SK-N-SH treated with all-trans-retinoic acid at 6 μM for 48 hours (cell line): ENCODE results near the gene CEP95.
A peak's percentile ranks its signal among the peaks of the same experiment; 100 is the strongest.
"Not testable (repeated sequence)": the region's sequence is repeated elsewhere in the genome, so short reads cannot be mapped to it uniquely, and the experiment has no call there.

Experiments used
- ATAC-seq: fragments of 200-7000 bp; cut with Tn5 transposase; 3 replicates; pipeline ENCODE4 v1.9.1; 2020; ENCODE audit warnings: mild to moderate bottlenecking, moderate library complexity
- ARNTL ChIP-seq: fragments of 450-650 bp; formaldehyde crosslinking; IDR thresholded peaks from 2 replicates; pipeline ENCODE4 v1.5.0; 2020; ENCODE audit warnings: low read depth, mild to moderate bottlenecking, moderate library complexity, borderline replicate concordance
- ESRRG ChIP-seq: fragments of 250-450 bp; sonication (Bioruptor Pico); IDR thresholded peaks from 2 replicates; pipeline ENCODE4 v1.6.1; 2021; ENCODE audit warnings: mild to moderate bottlenecking
- ISL1 ChIP-seq: fragments of 250-450 bp; sonication (Bioruptor Pico); IDR thresholded peaks from 2 replicates; pipeline ENCODE4 v2.1.2; 2022; ENCODE audit warnings: mild to moderate bottlenecking, moderate library complexity
- PPARA ChIP-seq: fragments of 250-450 bp; sonication (Bioruptor Pico); IDR thresholded peaks from 2 replicates; pipeline ENCODE4 v1.5.0; 2020; ENCODE audit warnings: mild to moderate bottlenecking, borderline replicate concordance
- RARB ChIP-seq: fragments of 250-450 bp; sonication (Bioruptor Pico); IDR thresholded peaks from 2 replicates; pipeline ENCODE4 v1.8.0; 2021; ENCODE audit warnings: mild to moderate bottlenecking, moderate library complexity
- SNAI2 ChIP-seq: fragments of 250-450 bp; sonication (Bioruptor Pico); IDR thresholded peaks from 2 replicates; pipeline ENCODE4 v1.5.0; 2020; ENCODE audit warnings: mild to moderate bottlenecking, moderate library complexity
- TCF4 ChIP-seq: fragments of 250-450 bp; sonication (Bioruptor Pico); IDR thresholded peaks from 2 replicates; pipeline ENCODE4 v1.8.0; 2021; ENCODE audit warnings: mild to moderate bottlenecking, moderate library complexity, borderline replicate concordance
- ZC3H10 ChIP-seq: fragments of 250-450 bp; sonication (Bioruptor Pico); IDR thresholded peaks from 2 replicates; pipeline ENCODE4 v1.5.1; 2021; ENCODE audit warnings: mild to moderate bottlenecking, moderate library complexity
- ZFP3 ChIP-seq: fragments of 250-450 bp; sonication (Bioruptor Pico); IDR thresholded peaks from 2 replicates; pipeline ENCODE4 v1.5.0; 2020; ENCODE audit warnings: mild to moderate bottlenecking, moderate library complexity
- ZFP30 ChIP-seq: fragments of 450-650 bp; formaldehyde crosslinking; IDR thresholded peaks from 2 replicates; pipeline ENCODE4 v1.5.0; 2022; ENCODE audit warnings: mild to moderate bottlenecking, moderate library complexity
- ZNF565 ChIP-seq: fragments of 450-650 bp; formaldehyde crosslinking; conservative IDR thresholded peaks from 2 replicates; pipeline ENCODE4 v1.5.0; 2020; ENCODE audit warnings: low read depth, mild to moderate bottlenecking, moderate library complexity
- ZNF8 ChIP-seq: fragments of 450-650 bp; formaldehyde crosslinking; IDR thresholded peaks from 2 replicates; pipeline ENCODE4 v1.5.0; 2020; ENCODE audit warnings: mild to moderate bottlenecking, moderate library complexity
- TF ChIP-seq, protein P1 (sequence below): fragments of 250-450 bp; sonication (Bioruptor Pico); IDR thresholded peaks from 2 replicates; pipeline ENCODE4 v1.8.0; 2020; ENCODE audit warnings: mild to moderate bottlenecking, moderate library complexity, borderline replicate concordance
- TF ChIP-seq, protein P2 (sequence below): fragments of 250-450 bp; sonication (Bioruptor Pico); IDR thresholded peaks from 2 replicates; pipeline ENCODE4 v1.5.1; 2021; ENCODE audit warnings: mild to moderate bottlenecking, moderate library complexity
- TF ChIP-seq, protein P3 (sequence below): fragments of 250-450 bp; sonication (Bioruptor Pico); IDR thresholded peaks from 2 replicates; pipeline ENCODE4 v1.5.1; 2020; ENCODE audit warnings: low read depth, mild to moderate bottlenecking, moderate library complexity

CEP95 gene

GRCh38 chr17:64573214-64573613 lies 66.4 kb downstream of the CEP95 start:
- ATAC-seq: peak; percentile 25; the same call in 2 of the 3 replicates
- no peak for TF ChIP-seq RARB (CRISPR knock-in tag)
- no peak for TF ChIP-seq ZFP30 (CRISPR knock-in tag)
- TF ChIP-seq SNAI2 (CRISPR knock-in tag): no peak
- no peak for TF ChIP-seq ISL1 (CRISPR knock-in tag)

GRCh38 chr17:64574646-64575045 lies 67.9 kb downstream of the CEP95 start:
- no peak for ATAC-seq
- TF ChIP-seq ARNTL (CRISPR knock-in tag): no peak
- TF ChIP-seq, protein P1, sequence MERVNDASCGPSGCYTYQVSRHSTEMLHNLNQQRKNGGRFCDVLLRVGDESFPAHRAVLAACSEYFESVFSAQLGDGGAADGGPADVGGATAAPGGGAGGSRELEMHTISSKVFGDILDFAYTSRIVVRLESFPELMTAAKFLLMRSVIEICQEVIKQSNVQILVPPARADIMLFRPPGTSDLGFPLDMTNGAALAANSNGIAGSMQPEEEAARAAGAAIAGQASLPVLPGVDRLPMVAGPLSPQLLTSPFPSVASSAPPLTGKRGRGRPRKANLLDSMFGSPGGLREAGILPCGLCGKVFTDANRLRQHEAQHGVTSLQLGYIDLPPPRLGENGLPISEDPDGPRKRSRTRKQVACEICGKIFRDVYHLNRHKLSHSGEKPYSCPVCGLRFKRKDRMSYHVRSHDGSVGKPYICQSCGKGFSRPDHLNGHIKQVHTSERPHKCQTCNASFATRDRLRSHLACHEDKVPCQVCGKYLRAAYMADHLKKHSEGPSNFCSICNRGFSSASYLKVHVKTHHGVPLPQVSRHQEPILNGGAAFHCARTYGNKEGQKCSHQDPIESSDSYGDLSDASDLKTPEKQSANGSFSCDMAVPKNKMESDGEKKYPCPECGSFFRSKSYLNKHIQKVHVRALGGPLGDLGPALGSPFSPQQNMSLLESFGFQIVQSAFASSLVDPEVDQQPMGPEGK: no peak
- no peak for TF ChIP-seq PPARA (CRISPR knock-in tag)
- no peak for TF ChIP-seq ZFP30 (CRISPR knock-in tag)

GRCh38 chr17:64575431-64575830 lies 68.7 kb downstream of the CEP95 start:
- peak; percentile 32 for ATAC-seq
- TF ChIP-seq RARB (CRISPR knock-in tag) (no peak), ZFP30 (CRISPR knock-in tag) (no peak)

DNA sequence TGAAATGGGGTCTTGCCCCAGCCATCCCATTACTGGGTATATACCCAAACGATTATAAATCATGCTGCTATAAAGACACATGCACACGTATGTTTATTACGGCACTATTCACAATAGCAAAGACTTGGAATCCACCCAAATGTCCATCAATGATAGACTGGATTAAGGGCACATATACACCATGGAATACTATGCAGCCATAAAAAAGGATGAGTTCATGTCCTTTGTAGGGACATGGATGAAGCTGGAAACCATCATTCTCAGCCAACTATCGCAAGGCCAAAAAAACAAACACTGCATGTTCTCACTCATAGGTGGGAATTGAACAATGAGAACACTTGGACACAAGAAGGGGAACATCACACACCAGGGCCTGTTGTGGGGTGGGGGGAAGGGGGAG lies 70.2 kb downstream of the CEP95 start:
- not testable (repeated sequence) for ATAC-seq

- TF ChIP-seq TCF4 (CRISPR knock-in tag) (no peak), ARNTL (CRISPR knock-in tag) (no peak), ESRRG (CRISPR knock-in tag) (no peak), ZC3H10 (CRISPR knock-in tag) (no peak), ZFP3 (CRISPR knock-in tag) (no peak), ISL1 (CRISPR knock-in tag) (no peak)
- TF ChIP-seq, protein P2, sequence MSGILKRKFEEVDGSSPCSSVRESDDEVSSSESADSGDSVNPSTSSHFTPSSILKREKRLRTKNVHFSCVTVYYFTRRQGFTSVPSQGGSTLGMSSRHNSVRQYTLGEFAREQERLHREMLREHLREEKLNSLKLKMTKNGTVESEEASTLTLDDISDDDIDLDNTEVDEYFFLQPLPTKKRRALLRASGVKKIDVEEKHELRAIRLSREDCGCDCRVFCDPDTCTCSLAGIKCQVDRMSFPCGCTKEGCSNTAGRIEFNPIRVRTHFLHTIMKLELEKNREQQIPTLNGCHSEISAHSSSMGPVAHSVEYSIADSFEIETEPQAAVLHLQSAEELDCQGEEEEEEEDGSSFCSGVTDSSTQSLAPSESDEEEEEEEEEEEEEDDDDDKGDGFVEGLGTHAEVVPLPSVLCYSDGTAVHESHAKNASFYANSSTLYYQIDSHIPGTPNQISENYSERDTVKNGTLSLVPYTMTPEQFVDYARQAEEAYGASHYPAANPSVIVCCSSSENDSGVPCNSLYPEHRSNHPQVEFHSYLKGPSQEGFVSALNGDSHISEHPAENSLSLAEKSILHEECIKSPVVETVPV (CRISPR knock-in tag): no peak
- TF ChIP-seq, protein P3, sequence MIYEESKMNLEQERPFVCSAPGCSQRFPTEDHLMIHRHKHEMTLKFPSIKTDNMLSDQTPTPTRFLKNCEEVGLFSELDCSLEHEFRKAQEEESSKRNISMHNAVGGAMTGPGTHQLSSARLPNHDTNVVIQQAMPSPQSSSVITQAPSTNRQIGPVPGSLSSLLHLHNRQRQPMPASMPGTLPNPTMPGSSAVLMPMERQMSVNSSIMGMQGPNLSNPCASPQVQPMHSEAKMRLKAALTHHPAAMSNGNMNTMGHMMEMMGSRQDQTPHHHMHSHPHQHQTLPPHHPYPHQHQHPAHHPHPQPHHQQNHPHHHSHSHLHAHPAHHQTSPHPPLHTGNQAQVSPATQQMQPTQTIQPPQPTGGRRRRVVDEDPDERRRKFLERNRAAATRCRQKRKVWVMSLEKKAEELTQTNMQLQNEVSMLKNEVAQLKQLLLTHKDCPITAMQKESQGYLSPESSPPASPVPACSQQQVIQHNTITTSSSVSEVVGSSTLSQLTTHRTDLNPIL (CRISPR knock-in tag): no peak
- ATAC-seq: no peak
Measured at GRCh38 chr17:64579917-64580316, 73.1 kb downstream of the CEP95 start.

- peak; percentile 30; the same call in 1 of the 2 replicates for TF ChIP-seq ZNF8
- peak; percentile 64 for TF ChIP-seq ISL1 (CRISPR knock-in tag)
- no peak for TF ChIP-seq ZC3H10 (CRISPR knock-in tag)
- no peak for TF ChIP-seq ZNF565 (CRISPR knock-in tag)
- peak; percentile 70 for ATAC-seq
Measured at GRCh38 chr17:64580384-64581315, 73.9 kb downstream of the CEP95 start.

DNA sequence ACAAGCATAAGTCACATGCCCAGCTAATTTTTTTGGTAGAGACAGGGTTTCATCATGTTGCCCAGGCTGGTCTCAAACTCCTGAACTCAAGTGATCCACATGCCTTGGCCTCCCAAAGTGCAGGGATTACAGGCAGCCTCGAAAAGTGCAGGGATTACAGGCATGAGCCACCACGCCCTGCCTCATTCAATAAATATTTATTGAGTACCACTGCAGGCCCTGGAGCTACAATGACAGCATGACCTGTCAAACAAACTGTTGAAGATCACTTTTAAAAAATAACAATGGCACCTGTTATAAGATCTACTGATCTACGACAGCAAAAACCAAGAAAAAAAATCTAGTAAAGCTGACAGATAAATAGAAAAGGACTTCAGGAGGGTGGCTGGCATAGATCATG lies 76.3 kb downstream of the CEP95 start:
- no peak for ATAC-seq
- TF ChIP-seq ZFP30 (CRISPR knock-in tag): no peak
- TF ChIP-seq, protein P1: no peak
